HEK293 (cell line): ENCODE results near the gene SPINT2.

Source experiments
- CTCF ChIA-PET: fragments of 350-600 bp; formaldehyde crosslinking; extraction: SDS; loops from one replicate; lab custom pipeline; 2021; ENCODE audit warnings: antibody characterized with exemption; lab: Yijun Ruan, JAX
- POLR2A ChIA-PET: fragments of 300-600 bp; formaldehyde crosslinking; extraction: SDS; loops from one replicate; lab custom pipeline; 2020; ENCODE audit warnings: antibody characterized with exemption, inconsistent platforms; lab: Yijun Ruan, JAX
- H3K27ac ChIP-seq: fragments of 200-500 bp; sonication (Bioruptor generic); 2 replicates; pipeline ENCODE4 v1.5.1; 2014; ENCODE audit warnings: low read depth, low read length, control low read depth, inconsistent platforms; ENCODE audit errors: extremely low read depth
- H3K36me3 ChIP-seq, 2 experiments: fragments of 200-500 bp in 1 of 2; sonication (Bioruptor generic) in 1 of 2; 1 replicate in 1 of 2; 2 replicates in 1 of 2; pipeline ENCODE4 v1.5.1; 2014 to 2017; ENCODE audit warnings: inconsistent platforms in 2 of 2, low read length in 2 of 2; ENCODE audit not compliant: control insufficient read depth in 2 of 2, insufficient read depth in 1 of 2
- H3K4me1 ChIP-seq: fragments of 200-500 bp; sonication (Bioruptor generic); 2 replicates; pipeline ENCODE4 v1.5.1; 2014; ENCODE audit warnings: mild to moderate bottlenecking, low read length, inconsistent platforms; ENCODE audit not compliant: control insufficient read depth, insufficient read depth
- H3K4me3 ChIP-seq: 2 replicates; pipeline ENCODE4 v1.5.1; 2011; ENCODE audit warnings: low read depth, mild to moderate bottlenecking, control low read depth, low read length, moderate library complexity
- H3K9me3 ChIP-seq: fragments of 200-500 bp; sonication (Bioruptor generic); 2 replicates; pipeline ENCODE4 v1.5.1; 2014; ENCODE audit warnings: low read depth, low read length, inconsistent platforms; ENCODE audit not compliant: control insufficient read depth, insufficient read depth
- INSM2 ChIP-seq: fragments of 450-650 bp; formaldehyde crosslinking; IDR thresholded peaks from 2 replicates; pipeline ENCODE4 v1.5.1; 2016; ENCODE audit warnings: missing biosample characterization, missing genetic modification characterization
- MEIS1 ChIP-seq: sonication (generic); formaldehyde crosslinking; IDR thresholded peaks from 2 replicates; pipeline ENCODE4 v1.8.1; 2022; ENCODE audit warnings: missing genetic modification reagents, mild to moderate bottlenecking, borderline replicate concordance
- PBX3 ChIP-seq: sonication (generic); formaldehyde crosslinking; IDR thresholded peaks from 2 replicates; pipeline ENCODE4 v1.8.1; 2022; ENCODE audit warnings: mild to moderate bottlenecking, moderate library complexity, missing genetic modification reagents
- PRDM10 ChIP-seq: fragments of 450-650 bp; formaldehyde crosslinking; IDR thresholded peaks from 2 replicates; pipeline ENCODE4 v1.5.1; 2016; ENCODE audit warnings: missing biosample characterization, missing genetic modification characterization
- ZBTB1 ChIP-seq: fragments of 450-650 bp; formaldehyde crosslinking; IDR thresholded peaks from 2 replicates; pipeline ENCODE4 v1.5.1; 2016; ENCODE audit warnings: missing biosample characterization, missing genetic modification characterization
- ZFHX2 ChIP-seq: fragments of 450-650 bp; formaldehyde crosslinking; conservative IDR thresholded peaks from 2 replicates; pipeline ENCODE4 v1.5.1; 2016; ENCODE audit warnings: missing biosample characterization, missing genetic modification characterization
- ZNF133 ChIP-seq: fragments of 450-650 bp; formaldehyde crosslinking; IDR thresholded peaks from 2 replicates; pipeline ENCODE4 v1.5.1; 2016; ENCODE audit warnings: missing biosample characterization, missing genetic modification characterization
- ZNF155 ChIP-seq: fragments of 450-650 bp; formaldehyde crosslinking; IDR thresholded peaks from 2 replicates; pipeline ENCODE4 v1.5.1; 2016; ENCODE audit warnings: missing biosample characterization, missing genetic modification characterization
- ZNF223 ChIP-seq: fragments of 450-650 bp; formaldehyde crosslinking; IDR thresholded peaks from 2 replicates; pipeline ENCODE4 v1.5.1; 2016; ENCODE audit warnings: missing biosample characterization, missing genetic modification characterization
- ZNF449 ChIP-seq: fragments of 450-650 bp; formaldehyde crosslinking; IDR thresholded peaks from 2 replicates; pipeline ENCODE4 v1.5.1; 2017; ENCODE audit warnings: missing biosample characterization, mild to moderate bottlenecking, missing genetic modification characterization, moderate library complexity
- ZNF48 ChIP-seq: fragments of 450-650 bp; formaldehyde crosslinking; IDR thresholded peaks from 2 replicates; pipeline ENCODE4 v1.5.1; 2016; ENCODE audit warnings: missing biosample characterization, missing genetic modification characterization
- ZNF544 ChIP-seq: fragments of 450-650 bp; formaldehyde crosslinking; IDR thresholded peaks from 2 replicates; pipeline ENCODE4 v1.5.0; 2017; ENCODE audit warnings: missing biosample characterization, missing genetic modification characterization
- ZNF549 ChIP-seq: fragments of 450-650 bp; IDR thresholded peaks from 2 replicates; pipeline ENCODE4 v1.5.1; 2018; ENCODE audit warnings: missing biosample characterization, missing genetic modification characterization, mild to moderate bottlenecking, inconsistent platforms, moderate library complexity
- ZNF555 ChIP-seq: fragments of 450-650 bp; formaldehyde crosslinking; conservative IDR thresholded peaks from 2 replicates; pipeline ENCODE4 v1.5.1; 2017; ENCODE audit warnings: missing biosample characterization, mild to moderate bottlenecking, missing genetic modification characterization, inconsistent platforms
- ZNF670 ChIP-seq: fragments of 450-650 bp; formaldehyde crosslinking; IDR thresholded peaks from 2 replicates; pipeline ENCODE4 v1.5.1; 2016; ENCODE audit warnings: missing biosample characterization, missing genetic modification characterization, low read depth
- ZNF701 ChIP-seq: fragments of 450-650 bp; formaldehyde crosslinking; IDR thresholded peaks from 2 replicates; pipeline ENCODE4 v1.5.1; 2016; ENCODE audit warnings: missing biosample characterization, missing genetic modification characterization
- ZNF777 ChIP-seq: fragments of 450-650 bp; formaldehyde crosslinking; IDR thresholded peaks from 2 replicates; pipeline ENCODE4 v1.5.1; 2017; ENCODE audit warnings: missing biosample characterization, missing genetic modification characterization, borderline replicate concordance
- ZXDB ChIP-seq: fragments of 450-650 bp; formaldehyde crosslinking; IDR thresholded peaks from 2 replicates; pipeline ENCODE4 v1.5.1; 2016; ENCODE audit warnings: missing biosample characterization, missing genetic modification characterization

SPINT2 gene

GRCh38 chr19:38318660-38319059, 54.3 kb downstream of the SPINT2 start:
- H3K9me3 ChIP-seq: no peaks in the 10 kb centered on the region
- ChIA-PET CTCF (interaction anchor here (1.0 to 1.3 kb wide), 5 partner anchors 72 to 416 kb away, joined by 3 to 9 read pairs (median 5); no protein-coding TSS in a partner anchor), POLR2A (interaction anchor here (2.2 to 2.9 kb wide), 2 partner anchors 54 to 56 kb away, joined by 11 to 13 read pairs; partner anchors contain the start of genes PSMD8 and SPINT2)
- H3K4me3 ChIP-seq: no peak overlapping the region
- H3K36me3 ChIP-seq: no peaks in the 10 kb centered on the region; a peak in 1 of 3 replicates
- peaks cover 12% of the 10 kb centered on the region for H3K4me1 ChIP-seq
- H3K27ac ChIP-seq: no peak overlapping the region
- TF ChIP-seq ZBTB1 (tag by site-specific recombination) (no peak), PRDM10 (tag by site-specific recombination) (peak; percentile 66), ZNF155 (tag by site-specific recombination) (no peak), MEIS1 (CRISPR knock-in tag) (no peak), PBX3 (CRISPR knock-in tag) (no peak), ZNF48 (tag by site-specific recombination) (no peak), ZNF133 (tag by site-specific recombination) (no peak), ZXDB (tag by site-specific recombination) (no peak), ZNF544 (tag by site-specific recombination) (no peak), ZNF549 (tag by site-specific recombination) (no peak), ZNF777 (tag by site-specific recombination) (peak; percentile 20; the same call in 1 of the 2 replicates), ZNF670 (no peak), ZNF555 (tag by site-specific recombination) (no peak), ZNF223 (tag by site-specific recombination) (no peak), ZNF701 (no peak), ZNF449 (tag by site-specific recombination) (no peak), INSM2 (tag by site-specific recombination) (no peak), ZFHX2 (tag by site-specific recombination) (no peak)
